Mesenteric fat pad (tissue), 1 donor: ENCODE data around the gene CLECL1. TPM values are rescaled to one million over a fixed set of nuclear protein-coding genes. Genes with fewer than 3 reads are reported as not detected.

Source experiments
- DNase-seq: peaks from one replicate; pipeline ENCODE4 v3.0.0-alpha.2; 2020; ENCODE audit warnings: low spot score
- long read RNA-seq: library from polyadenylated mRNA; unstranded; transcript quantifications from one replicate; pipeline ENCODE4 v2.0.0, GENCODE V29; 2020
- total RNA-seq: library from RNA; stranded (reverse); fragmentation: NEBNext Ultra II Directional; extraction: Animal tissue kit (Norgen Biotek cat#: 25700); gene quantifications from one replicate; pipeline ENCODE4 v1.2.1, GENCODE V29; 2021
- donor health status: DM: yes; HTN: yes; CAD: no.

Gene CLECL1
- total RNA-seq = not detected
- long read RNA-seq = 0 reads

GRCh38 chr12:9732921-9733461, at the start of gene CLECL1:
Gene CLECL1 (minus strand): TSS chr12:9733097.
- DNase-seq = no peak

- DNase-seq = no peak
Observed at GRCh38 chr12:9781360-9781759, 48.5 kb upstream of the CLECL1 start.

- no peak for DNase-seq
Observed at GRCh38 chr12:9779209-9779608, 46.3 kb upstream of the CLECL1 start.

GRCh38 chr12:9776781-9777180, 43.9 kb upstream of the CLECL1 start:
- no peak for DNase-seq

GRCh38 chr12:9773216-9773877, 40.5 kb upstream of the CLECL1 start:
- no peak for DNase-seq

- no peak for DNase-seq
Observed at GRCh38 chr12:9763025-9763424, 30.1 kb upstream of the CLECL1 start.

GRCh38 chr12:9762369-9762768, 29.5 kb upstream of the CLECL1 start:
- DNase-seq = no peak

GRCh38 chr12:9761419-9761781, 28.5 kb upstream of the CLECL1 start:
- DNase-seq = no peak

GRCh38 chr12:9760699-9761418, 28.0 kb upstream of the CLECL1 start, which contains the start of gene CD69:
Gene CD69 (minus strand): TSS chr12:9760901. CDS start chr12:9760820, 81 bp downstream.
- DNase-seq = no peak

- DNase-seq = no peak
Observed at GRCh38 chr12:9760120-9760519, 27.2 kb upstream of the CLECL1 start.

GRCh38 chr12:9759694-9760093, 26.8 kb upstream of the CLECL1 start:
- no peak for DNase-seq

- no peak for DNase-seq
Observed at GRCh38 chr12:9758119-9758518, 25.2 kb upstream of the CLECL1 start.

GRCh38 chr12:9757433-9758025, 24.6 kb upstream of the CLECL1 start:
- DNase-seq = no peak

GRCh38 chr12:9756706-9757105, 23.8 kb upstream of the CLECL1 start:
- no peak for DNase-seq

GRCh38 chr12:9756170-9756569, 23.3 kb upstream of the CLECL1 start:
- no peak for DNase-seq

- DNase-seq = no peak
Observed at GRCh38 chr12:9755567-9755966, 22.7 kb upstream of the CLECL1 start.

- DNase-seq = no peak
Observed at GRCh38 chr12:9755035-9755434, 22.1 kb upstream of the CLECL1 start.

- DNase-seq = no peak
Observed at GRCh38 chr12:9754099-9754927, 21.4 kb upstream of the CLECL1 start.

- no peak for DNase-seq
Observed at GRCh38 chr12:9753498-9753897, 20.6 kb upstream of the CLECL1 start.

- no peak for DNase-seq
Observed at GRCh38 chr12:9753073-9753472, 20.2 kb upstream of the CLECL1 start.
